Measurements from ENCODE around the gene DNAJC4.

The DNAJC4 gene

GRCh38 chr11:64259533-64260067 is 29.3 kb downstream of the DNAJC4 start:
- TF ChIP-seq CTCF (IDR thresholded peaks at IDR 0.05; ENCODE audit: insufficient read depth, low read depth, low read length, missing control alignments): no peak
- H3K4me3 ChIP-seq (ENCODE audit: low read length): no peak overlapping the region
- no peak for DNase-seq (ENCODE audit: low read depth)

DNA sequence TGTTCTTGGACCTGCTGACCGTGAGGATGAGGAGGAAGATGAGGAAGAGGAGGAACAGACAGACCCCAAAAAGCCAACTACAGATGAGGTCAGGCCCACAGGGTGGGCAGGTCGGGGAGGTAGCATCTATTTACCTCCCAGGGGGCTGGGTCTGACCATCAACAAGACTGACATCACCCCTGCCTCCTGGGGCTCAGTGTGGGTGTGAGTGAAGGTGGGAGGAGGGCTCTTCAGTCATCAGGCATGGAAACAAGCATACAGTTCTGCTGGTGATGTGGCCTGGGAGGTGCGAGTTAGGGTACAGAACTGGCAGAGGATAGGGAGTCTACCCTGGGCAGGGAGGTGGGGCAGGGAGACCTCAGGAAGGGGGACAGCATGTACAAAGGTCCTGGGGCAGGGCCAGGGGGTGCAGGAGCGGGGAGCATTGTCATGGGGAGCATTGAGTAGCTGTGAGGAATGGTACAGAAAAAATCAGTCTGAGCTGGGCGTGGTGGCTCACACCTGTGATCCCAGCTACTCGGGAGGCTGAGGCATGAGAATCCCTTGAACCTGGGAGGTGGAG is 29.9 kb downstream of the DNAJC4 start:
- no peak overlapping the region for H3K4me3 ChIP-seq (ENCODE audit: low read length)
- no peak for DNase-seq (ENCODE audit: low read depth)
- no peak for TF ChIP-seq CTCF (IDR thresholded peaks at IDR 0.05; ENCODE audit: insufficient read depth, low read depth, low read length, missing control alignments)

- no peak for TF ChIP-seq CTCF (IDR thresholded peaks at IDR 0.05; ENCODE audit: insufficient read depth, low read depth, low read length, missing control alignments)
- DNase-seq (ENCODE audit: low read depth): no peak
- no peak overlapping the region for H3K4me3 ChIP-seq (ENCODE audit: low read length)
Measured at GRCh38 chr11:64261556-64262080, 31.3 kb downstream of the DNAJC4 start.

GRCh38 chr11:64262271-64263002 is 32.1 kb downstream of the DNAJC4 start:
- H3K4me3 ChIP-seq (ENCODE audit: low read length): no peak overlapping the region
- no peak for TF ChIP-seq CTCF (IDR thresholded peaks at IDR 0.05; ENCODE audit: insufficient read depth, low read depth, low read length, missing control alignments)
- no peak for DNase-seq (ENCODE audit: low read depth)

GRCh38 chr11:64263021-64263946 is 32.9 kb downstream of the DNAJC4 start:
- H3K4me3 ChIP-seq (ENCODE audit: low read length): no peak overlapping the region
- no peak for TF ChIP-seq CTCF (IDR thresholded peaks at IDR 0.05; ENCODE audit: insufficient read depth, low read depth, low read length, missing control alignments)
- DNase-seq (ENCODE audit: low read depth): peak; percentile 74

- TF ChIP-seq CTCF (IDR thresholded peaks at IDR 0.05; ENCODE audit: insufficient read depth, low read depth, low read length, missing control alignments): no peak
- no peak overlapping the region for H3K4me3 ChIP-seq (ENCODE audit: low read length)
- no peak for DNase-seq (ENCODE audit: low read depth)
Measured at GRCh38 chr11:64263947-64264317, 33.6 kb downstream of the DNAJC4 start.
